ENCODE data around the gene PBRM1. TPM values are rescaled to one million over a fixed set of nuclear protein-coding genes. Genes with fewer than 3 reads are reported as not detected.

The PBRM1 gene
- total and polyA plus RNA-seq, 2 donors (not counting 3 experiments of a cell fraction or from before 2014, with no cell fraction given) = 26.7 to 87.1 TPM

- POLR2A ChIA-PET = no interaction called here
- Histone ChIP-seq H3K4me2 (ENCODE audit: insufficient read depth, low read length) (no peak overlapping the region), H3K9me1 (replicated peaks; ENCODE audit: control insufficient read depth, extremely low read depth, insufficient read depth, low read length) (no peaks in the 10 kb centered on the region), H3K79me2 (ENCODE audit: control insufficient read depth, insufficient read depth, low read length) (no peaks in the 10 kb centered on the region), H2AFZ (ENCODE audit: low read depth, low read length) (no peak overlapping the region), H3K27ac (ENCODE audit: insufficient read depth, low read depth, low read length) (no peak overlapping the region), H3K4me1 (ENCODE audit: control insufficient read depth, extremely low read depth, insufficient read depth, low read length) (no peaks in the 10 kb centered on the region), H3K36me3 (ENCODE audit: control insufficient read depth in 2 of 2, extremely low read depth in 1 of 2, insufficient read depth in 2 of 2, low read length in 2 of 2) (peaks cover 17 to 82% of the 10 kb centered on the region in 2 experiments), H3K9me3 (replicated peaks; ENCODE audit: control insufficient read depth, insufficient read depth, low read length) (no peaks in the 10 kb centered on the region), H3K4me3 (replicated peaks in 1 of 3; ENCODE audit: insufficient read depth in 1 of 3, low read depth in 1 of 3, low read length in 3 of 3) (no peak overlapping the region), H3K27me3 (ENCODE audit: control insufficient read depth in 2 of 2, insufficient read depth in 2 of 2, low read length in 2 of 2) (no peaks in the 10 kb centered on the region), H3K9ac (replicated peaks; ENCODE audit: extremely low read depth, insufficient read depth, low read length) (no peak overlapping the region), H4K20me1 (replicated peaks; ENCODE audit: control insufficient read depth, extremely low read depth, insufficient read depth, low read length) (no peaks in the 10 kb centered on the region)
- dilution Hi-C loops (cut with MboI; ENCODE audit: extremely low pct_ligation_motif_present, low sequenced_read_pairs) = no loop called here
- FAIRE-seq = no peak
- no TSS peak for BruUV-seq (replicated peaks)
- TF ChIP-seq MYC (IDR thresholded peaks at IDR 0.05; ENCODE audit: low read depth, low read length) (no peak), EZH2 (IDR thresholded peaks at IDR 0.05; ENCODE audit: borderline replicate concordance, low read depth, low read length, severe bottlenecking) (no peak), CTCF (IDR thresholded peaks at IDR 0.05; ENCODE audit: extremely low read depth in 1 of 2, insufficient read depth in 1 of 2, low read depth in 1 of 2, low read length in 2 of 2) (no peak), JUN (IDR thresholded peaks at IDR 0.05; ENCODE audit: borderline replicate concordance, insufficient read depth, insufficient read length, low read depth) (no peak), POLR2A (IDR thresholded peaks at IDR 0.05; ENCODE audit: low read depth, low read length) (no peak), MAX (IDR thresholded peaks at IDR 0.05; ENCODE audit: insufficient read depth, insufficient read length) (no peak), FOS (IDR thresholded peaks at IDR 0.05; ENCODE audit: borderline replicate concordance, insufficient read depth, low read length) (no peak), POLR2AphosphoS5 (IDR thresholded peaks at IDR 0.05; ENCODE audit: insufficient read depth, low read depth, low read length) (no peak), GATA2 (IDR thresholded peaks at IDR 0.05; ENCODE audit: insufficient read depth, insufficient read length, low read depth, low read length) (no peak)
- DNase-seq (ENCODE audit: low read depth, low spot score) = no peak
- CTCF ChIA-PET = no interaction called here
- intact Hi-C loops (cut with micrococcal nuclease) = no loop called here
These were observed 172.4 kb downstream of the PBRM1 start for GRCh38 chr3:52513281-52513680.
